Astrocyte (in vitro differentiated cells and primary cell): ENCODE measurements around the gene SDF2.

Experiments used
- CTCF ChIP-seq: IDR thresholded peaks from 2 replicates; pipeline ENCODE4 v1.5.1; 2011; ENCODE audit warnings: low read depth, mild to moderate bottlenecking, inconsistent platforms, low read length, moderate library complexity; ENCODE audit not compliant: insufficient read depth
- EZH2 ChIP-seq: IDR thresholded peaks from 2 replicates; pipeline ENCODE4 v1.6.1; 2012; ENCODE audit warnings: mild to moderate bottlenecking, low read length, inconsistent platforms; ENCODE audit not compliant: insufficient read depth

- TF ChIP-seq CTCF (no peak), EZH2 (no peak)
These were observed 20.9 kb upstream of the SDF2 start for GRCh38 chr17:28682655-28683054.
